Neural cell (in vitro differentiated cells): ENCODE data around the gene AFG1L. TPM values are rescaled to one million over a fixed set of nuclear protein-coding genes. Genes with fewer than 3 reads are reported as not detected.

Experiments
- H2AFZ ChIP-seq: fragments of 200-600, 300-800 bp; sonication (generic), shearing (Covaris generic); 2 replicates; pipeline ENCODE4 v1.6.0; 2014; ENCODE audit warnings: low read depth, mild to moderate bottlenecking, antibody characterized with exemption, low read length, moderate library complexity
- H3F3A ChIP-seq: fragments of 200-600 bp; shearing (Covaris generic); 2 replicates; pipeline ENCODE4 v1.6.1; 2016; ENCODE audit warnings: mild to moderate bottlenecking, moderate library complexity, mixed read lengths, antibody characterized with exemption, low read length; ENCODE audit not compliant: insufficient read depth, poor library complexity, severe bottlenecking
- H3K27ac ChIP-seq: fragments of 200-600, 300-800 bp; sonication (generic), shearing (Covaris generic); 2 replicates; pipeline ENCODE4 v1.5.1; 2014; ENCODE audit warnings: mild to moderate bottlenecking, low read length, moderate library complexity
- H3K27me3 ChIP-seq: fragments of 300-800, 200-600 bp; sonication (generic), shearing (Covaris generic); 2 replicates; pipeline ENCODE4 v1.6.0; 2014; ENCODE audit warnings: mild to moderate bottlenecking, low read depth, low read length, moderate library complexity; ENCODE audit not compliant: insufficient read depth
- H3K36me3 ChIP-seq: fragments of 300-800, 200-600 bp; sonication (generic), shearing (Covaris generic); 2 replicates; pipeline ENCODE4 v1.5.1; 2014; ENCODE audit warnings: mild to moderate bottlenecking, antibody characterized with exemption, low read length, moderate library complexity; ENCODE audit not compliant: insufficient read depth
- H3K4me2 ChIP-seq: fragments of 300-800, 200-600 bp; sonication (generic), shearing (Covaris generic); 2 replicates; pipeline ENCODE4 v1.6.0; 2014; ENCODE audit warnings: mild to moderate bottlenecking, low read length
- H3K4me3 ChIP-seq: fragments of 300-800, 200-600 bp; sonication (generic), shearing (Covaris generic); 2 replicates; pipeline ENCODE4 v1.5.1; 2014; ENCODE audit warnings: mild to moderate bottlenecking, low read length, moderate library complexity
- H3K79me2 ChIP-seq: fragments of 200-600 bp; shearing (Covaris generic); replicated peaks from 2 replicates; pipeline ENCODE4 v1.6.0; 2014; ENCODE audit warnings: mild to moderate bottlenecking, low read length, moderate library complexity; ENCODE audit not compliant: insufficient read depth
- H3K9ac ChIP-seq: fragments of 300-800, 200-600 bp; sonication (generic), shearing (Covaris generic); 2 replicates; pipeline ENCODE4 v1.6.1; 2016; ENCODE audit warnings: mild to moderate bottlenecking, low read length, mixed read lengths
- H3K9me2 ChIP-seq: fragments of 200-600 bp; shearing (Covaris generic); 2 replicates; pipeline ENCODE4 v1.6.1; 2016; ENCODE audit warnings: mild to moderate bottlenecking, low read length, mixed read lengths; ENCODE audit not compliant: insufficient read depth
- H3K9me3 ChIP-seq: fragments of 200-600, 300-800 bp; sonication (generic), shearing (Covaris generic); 2 replicates; pipeline ENCODE4 v1.6.1; 2016; ENCODE audit warnings: mild to moderate bottlenecking, mixed run types, low read length, moderate library complexity, mixed read lengths
- H4K20me1 ChIP-seq: fragments of 200-600 bp; shearing (Covaris generic); 2 replicates; pipeline ENCODE4 v1.6.1; 2016; ENCODE audit warnings: mild to moderate bottlenecking, mixed run types; ENCODE audit not compliant: insufficient read depth
- CTCF ChIP-seq: fragments of 450-650 bp; IDR thresholded peaks from 2 replicates; pipeline ENCODE4 v1.5.1; 2014; ENCODE audit warnings: antibody characterized with exemption, mild to moderate bottlenecking, moderate library complexity; ENCODE audit not compliant: poor library complexity, severe bottlenecking
- EP300 ChIP-seq: fragments of 450-650 bp; conservative IDR thresholded peaks from 2 replicates; pipeline ENCODE4 v1.6.1; 2014; ENCODE audit warnings: antibody characterized with exemption, mild to moderate bottlenecking, moderate library complexity; ENCODE audit not compliant: poor library complexity, severe bottlenecking
- EZH2 ChIP-seq: fragments of 200-600, 300-800 bp; shearing (Covaris generic), sonication (generic); IDR thresholded peaks from 2 replicates; pipeline ENCODE4 v1.6.1; 2014; ENCODE audit warnings: antibody characterized with exemption, low read length, borderline replicate concordance, mild to moderate bottlenecking; ENCODE audit not compliant: insufficient read depth, poor library complexity, severe bottlenecking
- MXI1 ChIP-seq: fragments of 450-650 bp; conservative IDR thresholded peaks from 2 replicates; pipeline ENCODE4 v1.6.1; 2014; ENCODE audit warnings: antibody characterized with exemption, mild to moderate bottlenecking; ENCODE audit not compliant: poor library complexity, severe bottlenecking
- POLR2AphosphoS5 ChIP-seq: IDR thresholded peaks from 2 replicates; pipeline ENCODE4 v1.6.1; 2012
- RAD21 ChIP-seq: fragments of 450-650 bp; conservative IDR thresholded peaks from 2 replicates; pipeline ENCODE4 v1.6.1; 2014; ENCODE audit warnings: antibody characterized with exemption, mild to moderate bottlenecking, moderate library complexity
- REST ChIP-seq: IDR thresholded peaks from 2 replicates; pipeline ENCODE4 v1.6.1; 2012; ENCODE audit warnings: borderline replicate concordance
- SMC3 ChIP-seq: fragments of 450-650 bp; conservative IDR thresholded peaks from 2 replicates; pipeline ENCODE4 v1.6.1; 2014; ENCODE audit warnings: antibody characterized with exemption, mild to moderate bottlenecking, moderate library complexity; ENCODE audit not compliant: poor library complexity
- TAF1 ChIP-seq: IDR thresholded peaks from 2 replicates; pipeline ENCODE4 v1.6.1; 2012; ENCODE audit warnings: low read depth
- polyA plus RNA-seq: library from polyadenylated mRNA; depleted of rRNA; stranded (reverse); fragments of >200 nt; gene quantifications from 2 replicates; pipeline ENCODE4 v1.2.3, GENCODE V29; 2014

AFG1L gene
- polyA plus RNA-seq, 1 donor from 2014 or later = 3.3 TPM

- Histone ChIP-seq H3K4me2 (peak overlapping the region; percentile 45), H3K9ac (no peak overlapping the region), H4K20me1 (peaks cover 22% of the 10 kb centered on the region), H3K27ac (no peak overlapping the region), H3K36me3 (no peaks in the 10 kb centered on the region), H3K9me2 (no peaks in the 10 kb centered on the region), H3F3A (no peaks in the 10 kb centered on the region), H3K4me3 (peak overlapping the region; percentile 99), H3K27me3 (no peaks in the 10 kb centered on the region), H2AFZ (no peak overlapping the region), H3K79me2 (peaks cover 50% of the 10 kb centered on the region), H3K9me3 (no peaks in the 10 kb centered on the region)
- no peak for TF ChIP-seq EZH2
- TF ChIP-seq SMC3 = no peak
- no peak for TF ChIP-seq POLR2AphosphoS5
- TF ChIP-seq REST = no peak
- TF ChIP-seq TAF1 = no peak
- no peak for TF ChIP-seq MXI1
- TF ChIP-seq EP300 = no peak
- TF ChIP-seq CTCF = no peak
- no peak for TF ChIP-seq RAD21
Measured at GRCh38 chr6:108564178-108564577, 269.3 kb downstream of the AFG1L start.

- H2AFZ ChIP-seq = no peak overlapping the region
- peaks cover 50% of the 10 kb centered on the region for H3K79me2 ChIP-seq
- no peaks in the 10 kb centered on the region for H3F3A ChIP-seq
- H3K36me3 ChIP-seq = no peaks in the 10 kb centered on the region
- TF ChIP-seq EP300 (no peak), RAD21 (no peak), EZH2 (no peak), SMC3 (no peak), TAF1 (no peak), MXI1 (no peak), CTCF (no peak), REST (no peak), POLR2AphosphoS5 (no peak)
- H3K4me2 ChIP-seq = no peak overlapping the region
- no peaks in the 10 kb centered on the region for H3K27me3 ChIP-seq
- H3K27ac ChIP-seq = no peak overlapping the region
- peak overlapping the region; percentile 99 for H3K4me3 ChIP-seq
- H3K9ac ChIP-seq = no peak overlapping the region
- H3K9me3 ChIP-seq = no peaks in the 10 kb centered on the region
- H3K9me2 ChIP-seq = no peaks in the 10 kb centered on the region
- H4K20me1 ChIP-seq = peaks cover 22% of the 10 kb centered on the region
Measured at GRCh38 chr6:108565091-108565766, 270.4 kb downstream of the AFG1L start.
